Tibial artery (tissue), 4 donors: Measurements from ENCODE around the gene CNOT1.

ENCODE experiments used
- DNase-seq, 2 donors: peaks; one replicate each; pipeline ENCODE4 v3.0.0-alpha.2; 2019
- H3K27ac ChIP-seq, 2 donors: fragments of 200-600 bp; sonication (generic) in 1 of 2; 1 replicate in 1 of 2; 2 replicates in 1 of 2; pipeline ENCODE4 v1.5.1; 2018 to 2019; ENCODE audit warnings: mild to moderate bottlenecking in 1 of 2
- H3K27me3 ChIP-seq, 2 donors: fragments of 200-600 bp; sonication (generic) in 1 of 2; one replicate each; pipeline versions ENCODE4 v1.5.1 to v1.6.0; 2016 to 2019
- H3K36me3 ChIP-seq, 3 donors: fragments of 200-600 bp; sonication (generic) in 2 of 3; one replicate each; pipeline ENCODE4 v1.5.1; 2016 to 2019; ENCODE audit warnings: mild to moderate bottlenecking in 2 of 3
- H3K4me1 ChIP-seq, 4 donors: fragments of 200-600 bp; sonication (generic) in 2 of 4; 1 replicate in 3 of 4; 2 replicates in 1 of 4; pipeline ENCODE4 v1.5.1; 2016 to 2019
- H3K4me3 ChIP-seq, 2 donors: fragments of 200-600 bp; sonication (generic) in 1 of 2; 1 replicate in 1 of 2; 2 replicates in 1 of 2; pipeline ENCODE4 v1.5.1; 2018 to 2019; ENCODE audit warnings: mild to moderate bottlenecking in 2 of 2
- H3K9me3 ChIP-seq, 3 donors: fragments of 200-600 bp; sonication (generic) in 1 of 3; one replicate each; pipeline ENCODE4 v1.5.1; 2016 to 2019
- intact Hi-C: fragments of 100-400 bp; cut with DNase I; formaldehyde crosslinking; loops from one replicate; pipeline ENCODE4 v1.15.0; 2023; ENCODE audit warnings: low total_unique reads
- TF ChIP-seq, protein P1 (sequence below), 2 experiments: fragments of 200-600 bp in 1 of 2; fragments of 450-650 bp in 1 of 2; IDR thresholded peaks; one replicate each; pipeline ENCODE4 v1.5.1; 2017 to 2019; ENCODE audit warnings: antibody characterized with exemption in 2 of 2, mild to moderate bottlenecking in 1 of 2, moderate library complexity in 1 of 2

CNOT1 gene

DNA sequence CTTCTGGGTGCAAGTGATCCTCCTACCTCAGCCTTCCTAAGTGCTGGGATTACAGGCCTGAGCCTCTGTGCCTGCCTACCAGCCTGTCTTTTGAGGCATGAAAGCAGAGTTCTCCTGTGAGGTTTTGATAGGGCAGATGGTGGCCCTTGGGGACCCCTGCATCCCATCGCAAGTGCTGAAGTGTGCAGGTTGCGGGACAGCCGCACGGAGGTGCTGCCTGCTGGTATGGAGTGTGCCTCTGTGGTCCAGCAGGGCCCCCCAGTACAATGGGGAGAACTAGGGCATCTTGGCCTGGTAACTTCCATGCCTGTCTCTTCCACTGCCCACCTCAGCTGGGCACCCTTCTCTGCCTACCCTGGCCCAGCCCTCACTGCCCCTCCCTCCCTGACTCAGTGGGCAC lies 139.6 kb downstream of the CNOT1 start:
- Histone ChIP-seq H3K36me3 (no peaks in the 10 kb centered on the region), H3K27me3 (peaks cover 0 to 20% of the 10 kb centered on the region in 2 donors), H3K4me3 (no peak overlapping the region), H3K27ac (no peak overlapping the region), H3K9me3 (no peaks in the 10 kb centered on the region), H3K4me1 (peaks cover 0 to 7% (median 5%) of the 10 kb centered on the region in 4 donors)
- intact Hi-C loops = no loop called here
- TF ChIP-seq, protein P1, sequence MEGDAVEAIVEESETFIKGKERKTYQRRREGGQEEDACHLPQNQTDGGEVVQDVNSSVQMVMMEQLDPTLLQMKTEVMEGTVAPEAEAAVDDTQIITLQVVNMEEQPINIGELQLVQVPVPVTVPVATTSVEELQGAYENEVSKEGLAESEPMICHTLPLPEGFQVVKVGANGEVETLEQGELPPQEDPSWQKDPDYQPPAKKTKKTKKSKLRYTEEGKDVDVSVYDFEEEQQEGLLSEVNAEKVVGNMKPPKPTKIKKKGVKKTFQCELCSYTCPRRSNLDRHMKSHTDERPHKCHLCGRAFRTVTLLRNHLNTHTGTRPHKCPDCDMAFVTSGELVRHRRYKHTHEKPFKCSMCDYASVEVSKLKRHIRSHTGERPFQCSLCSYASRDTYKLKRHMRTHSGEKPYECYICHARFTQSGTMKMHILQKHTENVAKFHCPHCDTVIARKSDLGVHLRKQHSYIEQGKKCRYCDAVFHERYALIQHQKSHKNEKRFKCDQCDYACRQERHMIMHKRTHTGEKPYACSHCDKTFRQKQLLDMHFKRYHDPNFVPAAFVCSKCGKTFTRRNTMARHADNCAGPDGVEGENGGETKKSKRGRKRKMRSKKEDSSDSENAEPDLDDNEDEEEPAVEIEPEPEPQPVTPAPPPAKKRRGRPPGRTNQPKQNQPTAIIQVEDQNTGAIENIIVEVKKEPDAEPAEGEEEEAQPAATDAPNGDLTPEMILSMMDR (IDR thresholded peaks at IDR 0.05) = no peak
- no peak for DNase-seq

- H3K27ac ChIP-seq = no peak overlapping the region
- intact Hi-C loops = loop anchor here (5.0 kb wide), 1 partner anchor 151 kb away; no protein-coding TSS in a partner anchor
- TF ChIP-seq, protein P1 (IDR thresholded peaks at IDR 0.05) = no peak
Observed at GRCh38 chr16:58488531-58488930, 141.1 kb downstream of the CNOT1 start.

DNA sequence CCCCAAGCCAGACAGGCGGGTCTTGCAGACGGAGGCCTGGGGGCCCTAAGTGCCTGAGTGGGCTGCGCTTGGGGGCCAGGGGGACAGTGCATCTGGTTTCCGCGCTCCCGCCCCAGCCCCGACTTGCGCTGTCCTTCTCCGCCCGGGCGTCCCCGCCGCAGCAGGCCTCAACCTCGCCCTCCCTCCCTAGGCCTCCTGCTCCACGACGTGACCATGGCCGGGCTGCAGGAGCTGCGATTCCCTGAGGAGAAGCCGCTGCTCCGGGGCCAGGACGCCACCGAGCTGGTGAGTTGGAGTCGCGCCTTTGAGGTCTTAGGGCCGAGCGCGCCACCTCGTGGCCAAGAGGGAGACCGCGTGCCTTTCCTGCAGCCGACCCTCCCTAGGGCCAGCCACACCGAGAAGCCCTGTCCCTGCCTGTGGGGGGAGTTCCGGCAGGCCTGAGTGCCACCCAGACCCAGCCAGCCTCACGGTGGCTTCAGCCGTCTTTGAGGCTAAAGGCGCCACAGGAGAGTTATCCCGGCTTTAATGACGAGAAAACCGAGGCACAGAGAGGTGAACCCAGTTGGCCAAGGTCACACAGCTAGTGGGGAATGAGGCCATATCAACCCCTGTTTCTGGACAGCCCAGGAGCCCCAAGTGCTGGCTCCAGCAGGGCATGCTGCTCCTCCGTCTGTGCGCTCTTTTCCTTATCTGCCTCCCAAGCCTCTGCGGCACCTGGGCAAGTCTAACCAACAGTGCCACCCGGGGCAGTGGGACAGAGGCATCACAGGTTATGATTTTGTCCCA lies 141.9 kb downstream of the CNOT1 start:
- Histone ChIP-seq H3K27ac (no peak overlapping the region), H3K27me3 (peaks cover 0 to 32% of the 10 kb centered on the region in 2 donors), H3K4me1 (peaks cover 0 to 7% (median 3%) of the 10 kb centered on the region in 4 donors), H3K4me3 (no peak overlapping the region), H3K9me3 (no peaks in the 10 kb centered on the region), H3K36me3 (no peaks in the 10 kb centered on the region)
- intact Hi-C loops = loop anchor here (5.0 kb wide), 1 partner anchor 150 kb away; no protein-coding TSS in a partner anchor
- TF ChIP-seq, protein P1 (IDR thresholded peaks at IDR 0.05) = peak; percentile 84
- peak; percentile 65 to 81 for DNase-seq

More at GRCh38 chr16:58488531-58488930, 141.1 kb downstream of the CNOT1 start:
- H3K4me1 ChIP-seq = peaks cover 0 to 7% (median 3%) of the 10 kb centered on the region in 4 donors
- H3K27me3 ChIP-seq = peaks cover 0 to 26% of the 10 kb centered on the region in 2 donors
- H3K9me3 ChIP-seq = no peaks in the 10 kb centered on the region
- DNase-seq = no peak
- H3K4me3 ChIP-seq = no peak overlapping the region
- H3K36me3 ChIP-seq = no peaks in the 10 kb centered on the region

- DNase-seq = no peak
Observed at GRCh38 chr16:58485184-58485887, 144.3 kb downstream of the CNOT1 start.

GRCh38 chr16:58481931-58482330 lies 147.7 kb downstream of the CNOT1 start:
- Histone ChIP-seq H3K27ac (no peak overlapping the region), H3K4me1 (no peaks in the 10 kb centered on the region), H3K36me3 (no peaks in the 10 kb centered on the region), H3K9me3 (no peaks in the 10 kb centered on the region), H3K27me3 (peaks cover 0 to 23% of the 10 kb centered on the region in 2 donors), H3K4me3 (no peak overlapping the region)
- intact Hi-C loops = no loop called here
- TF ChIP-seq, protein P1 (IDR thresholded peaks at IDR 0.05) = no peak
- DNase-seq = no peak

More at GRCh38 chr16:58485184-58485887, 144.3 kb downstream of the CNOT1 start:
- intact Hi-C loops = loop anchor here (5.0 kb wide), 1 partner anchor 148 kb away; no protein-coding TSS in a partner anchor
- Histone ChIP-seq H3K4me1 (peaks cover 0 to 7% (median 3%) of the 10 kb centered on the region in 4 donors), H3K4me3 (no peak overlapping the region), H3K27me3 (peaks cover 0 to 33% of the 10 kb centered on the region in 2 donors), H3K9me3 (no peaks in the 10 kb centered on the region), H3K27ac (no peak overlapping the region), H3K36me3 (no peaks in the 10 kb centered on the region)
- TF ChIP-seq, protein P1 (IDR thresholded peaks at IDR 0.05) = no peak
